Neural cell (in vitro differentiated cells): Measurements from ENCODE around the gene FAM20C. TPM values are rescaled to one million over a fixed set of nuclear protein-coding genes. Genes with fewer than 3 reads are reported as not detected.

Experiments
- H2AFZ ChIP-seq: fragments of 200-600, 300-800 bp; sonication (generic), shearing (Covaris generic); 2 replicates; pipeline ENCODE4 v1.6.0; 2014; ENCODE audit warnings: low read depth, mild to moderate bottlenecking, antibody characterized with exemption, low read length, moderate library complexity
- H3F3A ChIP-seq: fragments of 200-600 bp; shearing (Covaris generic); 2 replicates; pipeline ENCODE4 v1.6.1; 2016; ENCODE audit warnings: mild to moderate bottlenecking, moderate library complexity, mixed read lengths, antibody characterized with exemption, low read length; ENCODE audit not compliant: insufficient read depth, poor library complexity, severe bottlenecking
- H3K27ac ChIP-seq: fragments of 200-600, 300-800 bp; sonication (generic), shearing (Covaris generic); 2 replicates; pipeline ENCODE4 v1.5.1; 2014; ENCODE audit warnings: mild to moderate bottlenecking, low read length, moderate library complexity
- H3K27me3 ChIP-seq: fragments of 300-800, 200-600 bp; sonication (generic), shearing (Covaris generic); 2 replicates; pipeline ENCODE4 v1.6.0; 2014; ENCODE audit warnings: mild to moderate bottlenecking, low read depth, low read length, moderate library complexity; ENCODE audit not compliant: insufficient read depth
- H3K36me3 ChIP-seq: fragments of 300-800, 200-600 bp; sonication (generic), shearing (Covaris generic); 2 replicates; pipeline ENCODE4 v1.5.1; 2014; ENCODE audit warnings: mild to moderate bottlenecking, antibody characterized with exemption, low read length, moderate library complexity; ENCODE audit not compliant: insufficient read depth
- H3K4me2 ChIP-seq: fragments of 300-800, 200-600 bp; sonication (generic), shearing (Covaris generic); 2 replicates; pipeline ENCODE4 v1.6.0; 2014; ENCODE audit warnings: mild to moderate bottlenecking, low read length
- H3K4me3 ChIP-seq: fragments of 300-800, 200-600 bp; sonication (generic), shearing (Covaris generic); 2 replicates; pipeline ENCODE4 v1.5.1; 2014; ENCODE audit warnings: mild to moderate bottlenecking, low read length, moderate library complexity
- H3K79me2 ChIP-seq: fragments of 200-600 bp; shearing (Covaris generic); replicated peaks from 2 replicates; pipeline ENCODE4 v1.6.0; 2014; ENCODE audit warnings: mild to moderate bottlenecking, low read length, moderate library complexity; ENCODE audit not compliant: insufficient read depth
- H3K9ac ChIP-seq: fragments of 300-800, 200-600 bp; sonication (generic), shearing (Covaris generic); 2 replicates; pipeline ENCODE4 v1.6.1; 2016; ENCODE audit warnings: mild to moderate bottlenecking, low read length, mixed read lengths
- H3K9me2 ChIP-seq: fragments of 200-600 bp; shearing (Covaris generic); 2 replicates; pipeline ENCODE4 v1.6.1; 2016; ENCODE audit warnings: mild to moderate bottlenecking, low read length, mixed read lengths; ENCODE audit not compliant: insufficient read depth
- H3K9me3 ChIP-seq: fragments of 200-600, 300-800 bp; sonication (generic), shearing (Covaris generic); 2 replicates; pipeline ENCODE4 v1.6.1; 2016; ENCODE audit warnings: mild to moderate bottlenecking, mixed run types, low read length, moderate library complexity, mixed read lengths
- H4K20me1 ChIP-seq: fragments of 200-600 bp; shearing (Covaris generic); 2 replicates; pipeline ENCODE4 v1.6.1; 2016; ENCODE audit warnings: mild to moderate bottlenecking, mixed run types; ENCODE audit not compliant: insufficient read depth
- CTCF ChIP-seq: fragments of 450-650 bp; IDR thresholded peaks from 2 replicates; pipeline ENCODE4 v1.5.1; 2014; ENCODE audit warnings: antibody characterized with exemption, mild to moderate bottlenecking, moderate library complexity; ENCODE audit not compliant: poor library complexity, severe bottlenecking
- EP300 ChIP-seq: fragments of 450-650 bp; conservative IDR thresholded peaks from 2 replicates; pipeline ENCODE4 v1.6.1; 2014; ENCODE audit warnings: antibody characterized with exemption, mild to moderate bottlenecking, moderate library complexity; ENCODE audit not compliant: poor library complexity, severe bottlenecking
- EZH2 ChIP-seq: fragments of 200-600, 300-800 bp; shearing (Covaris generic), sonication (generic); IDR thresholded peaks from 2 replicates; pipeline ENCODE4 v1.6.1; 2014; ENCODE audit warnings: antibody characterized with exemption, low read length, borderline replicate concordance, mild to moderate bottlenecking; ENCODE audit not compliant: insufficient read depth, poor library complexity, severe bottlenecking
- MXI1 ChIP-seq: fragments of 450-650 bp; conservative IDR thresholded peaks from 2 replicates; pipeline ENCODE4 v1.6.1; 2014; ENCODE audit warnings: antibody characterized with exemption, mild to moderate bottlenecking; ENCODE audit not compliant: poor library complexity, severe bottlenecking
- POLR2AphosphoS5 ChIP-seq: IDR thresholded peaks from 2 replicates; pipeline ENCODE4 v1.6.1; 2012
- RAD21 ChIP-seq: fragments of 450-650 bp; conservative IDR thresholded peaks from 2 replicates; pipeline ENCODE4 v1.6.1; 2014; ENCODE audit warnings: antibody characterized with exemption, mild to moderate bottlenecking, moderate library complexity
- REST ChIP-seq: IDR thresholded peaks from 2 replicates; pipeline ENCODE4 v1.6.1; 2012; ENCODE audit warnings: borderline replicate concordance
- SMC3 ChIP-seq: fragments of 450-650 bp; conservative IDR thresholded peaks from 2 replicates; pipeline ENCODE4 v1.6.1; 2014; ENCODE audit warnings: antibody characterized with exemption, mild to moderate bottlenecking, moderate library complexity; ENCODE audit not compliant: poor library complexity
- TAF1 ChIP-seq: IDR thresholded peaks from 2 replicates; pipeline ENCODE4 v1.6.1; 2012; ENCODE audit warnings: low read depth
- polyA plus RNA-seq: library from polyadenylated mRNA; depleted of rRNA; stranded (reverse); fragments of >200 nt; gene quantifications from 2 replicates; pipeline ENCODE4 v1.2.3, GENCODE V29; 2014

FAM20C gene
- polyA plus RNA-seq, 1 donor from 2014 or later, result 22.7 TPM

GRCh38 chr7:213324-213993 lies 21.1 kb downstream of the FAM20C start:
- Histone ChIP-seq H3K4me2 (no peak overlapping the region), H3K27ac (no peak overlapping the region), H3K27me3 (no peaks in the 10 kb centered on the region), H3F3A (no peaks in the 10 kb centered on the region), H3K4me3 (no peak overlapping the region), H2AFZ (no peak overlapping the region), H3K9ac (no peak overlapping the region), H3K79me2 (no peaks in the 10 kb centered on the region), H4K20me1 (no peaks in the 10 kb centered on the region), H3K9me2 (no peaks in the 10 kb centered on the region), H3K36me3 (no peaks in the 10 kb centered on the region), H3K9me3 (no peaks in the 10 kb centered on the region)
- TF ChIP-seq RAD21 (no peak), CTCF (no peak), POLR2AphosphoS5 (no peak), MXI1 (no peak), EP300 (no peak), TAF1 (no peak), EZH2 (no peak), REST (no peak), SMC3 (no peak)

DNA sequence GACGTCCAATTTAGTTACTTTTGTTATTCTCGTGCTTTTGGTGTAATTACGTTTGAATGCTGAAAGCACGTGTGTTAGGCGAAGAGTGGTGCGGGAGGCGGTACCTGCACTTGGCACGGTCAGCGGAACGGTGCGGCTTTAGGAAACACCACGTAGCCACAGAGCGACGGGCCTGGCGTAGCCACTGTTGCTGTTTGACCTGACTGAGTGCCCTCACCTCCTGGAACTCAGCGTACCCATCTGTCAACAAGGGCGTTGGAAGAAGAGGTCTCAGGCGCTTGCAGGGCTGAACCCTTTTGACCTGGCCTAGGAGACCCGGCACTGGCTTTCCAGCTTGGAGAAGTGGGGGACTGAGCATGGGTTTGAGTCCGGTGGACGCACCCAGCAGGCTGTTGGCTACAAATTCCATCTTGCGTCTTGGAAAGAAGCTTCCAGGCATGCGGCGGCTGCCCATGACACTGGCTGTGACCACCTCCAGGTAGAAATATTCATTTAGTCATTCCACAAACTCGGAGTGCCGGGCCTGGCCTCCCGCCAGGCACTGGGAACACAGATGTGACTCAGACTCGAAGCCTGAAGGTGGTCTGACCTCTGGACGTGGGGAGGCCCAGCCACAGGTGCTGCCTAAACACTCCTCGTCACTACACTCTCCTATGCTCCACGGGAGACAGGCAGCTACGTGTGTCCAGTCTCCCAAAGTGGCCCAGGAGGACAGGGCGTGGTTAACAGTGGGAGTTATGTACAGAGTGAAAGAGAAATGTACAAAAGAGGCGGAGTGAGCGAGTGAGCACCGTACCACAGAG lies 22.2 kb downstream of the FAM20C start:
- Histone ChIP-seq H3K36me3 (no peaks in the 10 kb centered on the region), H3K27me3 (no peaks in the 10 kb centered on the region), H3K79me2 (no peaks in the 10 kb centered on the region), H3K4me3 (no peak overlapping the region), H3F3A (no peaks in the 10 kb centered on the region), H2AFZ (no peak overlapping the region), H3K9me3 (no peaks in the 10 kb centered on the region), H3K9me2 (no peaks in the 10 kb centered on the region), H3K9ac (no peak overlapping the region), H3K27ac (no peak overlapping the region), H4K20me1 (no peaks in the 10 kb centered on the region), H3K4me2 (no peak overlapping the region)
- TF ChIP-seq EP300 (no peak), POLR2AphosphoS5 (no peak), TAF1 (no peak), CTCF (no peak), EZH2 (no peak), SMC3 (no peak), MXI1 (no peak)
